ENCODE data around the gene FGD3.

Gene FGD3

GRCh38 chr9:93037476-93037971, 90.2 kb downstream of the FGD3 start:
- H3K4me3 ChIP-seq (ENCODE audit: low read length) = no peak overlapping the region
- TF ChIP-seq CTCF (conservative IDR thresholded peaks at IDR 0.05; ENCODE audit: low read length) = no peak
- no peak for DNase-seq (ENCODE audit: low read depth)

- DNase-seq (ENCODE audit: low read depth) = no peak
- H3K4me3 ChIP-seq (ENCODE audit: low read length) = no peak overlapping the region
- TF ChIP-seq CTCF (conservative IDR thresholded peaks at IDR 0.05; ENCODE audit: low read length) = no peak
These were observed 91.6 kb downstream of the FGD3 start for GRCh38 chr9:93038918-93039317.

GRCh38 chr9:93039456-93039855, 92.1 kb downstream of the FGD3 start:
- no peak for DNase-seq (ENCODE audit: low read depth)
- no peak overlapping the region for H3K4me3 ChIP-seq (ENCODE audit: low read length)
- no peak for TF ChIP-seq CTCF (conservative IDR thresholded peaks at IDR 0.05; ENCODE audit: low read length)

- H3K4me3 ChIP-seq (ENCODE audit: low read length) = no peak overlapping the region
- no peak for TF ChIP-seq CTCF (conservative IDR thresholded peaks at IDR 0.05; ENCODE audit: low read length)
- DNase-seq (ENCODE audit: low read depth) = no peak
These were observed 92.7 kb downstream of the FGD3 start for GRCh38 chr9:93039976-93040375.

- DNase-seq (ENCODE audit: low read depth) = no peak
- H3K4me3 ChIP-seq (ENCODE audit: low read length) = no peak overlapping the region
- no peak for TF ChIP-seq CTCF (conservative IDR thresholded peaks at IDR 0.05; ENCODE audit: low read length)
These were observed 93.1 kb downstream of the FGD3 start for GRCh38 chr9:93040409-93040808.

GRCh38 chr9:93041108-93041802, 93.9 kb downstream of the FGD3 start:
- DNase-seq (ENCODE audit: low read depth) = no peak
- TF ChIP-seq CTCF (conservative IDR thresholded peaks at IDR 0.05; ENCODE audit: low read length) = no peak
- H3K4me3 ChIP-seq (ENCODE audit: low read length) = no peak overlapping the region

GRCh38 chr9:93043122-93043521, 95.8 kb downstream of the FGD3 start:
- H3K4me3 ChIP-seq (ENCODE audit: low read length) = no peak overlapping the region
- no peak for DNase-seq (ENCODE audit: low read depth)
- TF ChIP-seq CTCF (conservative IDR thresholded peaks at IDR 0.05; ENCODE audit: low read length) = no peak
